Germinal center (tissue), 1 donor: ENCODE data around the gene DHRS12.

Experiments
- DNase-seq: peaks from one replicate; pipeline ENCODE4 v3.0.0; 2012; ENCODE audit warnings: mixed read lengths, low spot score

Gene DHRS12, protein sequence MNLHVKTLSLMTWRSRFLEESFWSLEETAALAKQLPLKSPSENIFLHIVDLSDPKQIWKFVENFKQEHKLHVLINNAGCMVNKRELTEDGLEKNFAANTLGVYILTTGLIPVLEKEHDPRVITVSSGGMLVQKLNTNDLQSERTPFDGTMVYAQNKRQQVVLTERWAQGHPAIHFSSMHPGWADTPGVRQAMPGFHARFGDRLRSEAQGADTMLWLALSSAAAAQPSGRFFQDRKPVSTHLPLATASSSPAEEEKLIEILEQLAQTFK

DNA sequence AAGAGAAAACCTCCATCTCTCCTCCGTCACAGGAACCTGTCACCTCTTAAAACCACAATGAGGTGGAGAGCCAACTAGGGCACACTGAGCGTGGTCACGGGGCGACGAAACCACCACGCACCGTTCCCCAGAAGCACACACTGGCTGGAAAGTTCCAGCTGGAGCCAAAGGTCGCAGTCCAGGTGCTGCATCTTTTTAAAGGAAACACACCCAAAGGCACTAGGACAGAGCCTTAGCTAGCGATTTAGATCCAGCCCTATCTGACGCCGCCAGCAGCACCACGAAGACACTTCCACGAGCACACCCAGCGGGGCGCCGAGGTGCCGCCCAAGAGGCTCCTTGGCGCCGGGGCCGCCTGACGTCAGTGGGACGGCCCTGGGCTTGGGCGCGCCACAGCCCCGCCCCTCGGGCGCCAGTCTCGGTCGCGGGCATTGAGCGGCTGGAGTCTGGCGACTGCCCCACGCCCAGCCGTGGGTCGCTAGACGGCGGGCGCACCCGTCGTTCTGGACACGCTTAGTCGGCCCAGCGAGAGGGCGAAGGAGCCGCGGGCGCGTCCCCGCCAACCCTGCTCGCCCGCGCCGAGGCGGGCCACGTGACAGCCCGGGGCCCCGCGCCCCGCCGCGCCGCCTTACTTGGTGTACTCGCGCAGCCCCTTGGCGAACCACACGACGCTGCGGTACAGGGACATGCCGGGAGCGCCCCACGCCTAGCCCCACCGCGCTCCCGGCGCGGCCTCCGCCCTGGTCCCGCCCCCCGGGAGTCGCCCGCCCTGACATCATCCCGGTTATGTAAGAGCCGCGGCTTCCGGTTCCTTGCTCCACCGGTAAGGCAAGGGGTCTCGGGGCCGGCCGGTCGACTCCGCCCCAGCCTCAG is at the start of gene DHRS12:
Gene DHRS12 (minus strand): TSS at position 742 of the 873 bp plus-strand sequence. CDS start 4,504 bp downstream, outside the sequence.
- peak; percentile 93 for DNase-seq

DNA sequence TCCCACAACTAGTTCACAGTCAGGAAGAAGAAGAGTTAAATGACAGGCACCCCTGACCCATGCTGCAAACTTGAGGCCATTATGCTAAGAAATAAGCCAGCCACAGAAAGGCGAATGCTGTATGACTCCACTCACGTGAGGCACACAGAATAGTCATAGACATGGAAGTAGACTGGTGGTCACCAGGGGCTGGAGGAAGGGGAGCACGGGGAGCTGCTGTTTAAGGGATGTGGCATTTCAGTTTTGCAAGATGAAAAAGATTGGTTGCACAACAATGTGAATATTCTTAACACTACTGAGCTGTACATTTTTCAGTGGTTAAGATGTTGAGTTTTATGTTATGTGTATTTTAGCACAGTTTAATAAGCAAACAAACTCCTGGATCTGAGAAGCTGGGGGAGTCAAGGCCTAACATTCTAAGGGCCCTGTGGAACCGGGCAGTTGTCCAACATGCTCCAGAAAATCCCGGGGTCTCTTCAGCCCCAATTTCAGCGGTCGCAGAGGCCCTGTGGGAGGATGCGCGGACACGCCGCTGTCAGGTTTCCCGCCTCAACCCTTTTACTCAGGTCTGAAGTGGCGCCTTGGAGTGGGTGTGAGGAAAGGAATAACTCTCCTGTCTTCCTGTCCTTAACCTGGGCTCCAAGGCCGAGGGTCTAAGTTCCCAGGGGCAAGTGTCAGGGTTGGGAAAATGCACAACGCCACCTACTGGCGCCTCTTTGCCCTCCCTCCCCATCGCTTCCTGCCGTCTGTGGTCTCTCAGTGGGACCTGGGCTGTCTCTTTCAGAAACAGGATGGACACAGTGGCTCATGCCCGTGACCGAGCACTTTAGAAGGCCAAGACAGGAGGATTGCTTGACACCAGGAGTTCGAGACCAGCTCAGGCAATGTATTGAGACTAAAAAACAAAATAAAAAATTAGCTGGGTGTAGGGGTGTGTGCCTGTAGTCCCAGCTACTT is 45.5 kb upstream of the DHRS12 start:
- peak; percentile 64 for DNase-seq

DNA sequence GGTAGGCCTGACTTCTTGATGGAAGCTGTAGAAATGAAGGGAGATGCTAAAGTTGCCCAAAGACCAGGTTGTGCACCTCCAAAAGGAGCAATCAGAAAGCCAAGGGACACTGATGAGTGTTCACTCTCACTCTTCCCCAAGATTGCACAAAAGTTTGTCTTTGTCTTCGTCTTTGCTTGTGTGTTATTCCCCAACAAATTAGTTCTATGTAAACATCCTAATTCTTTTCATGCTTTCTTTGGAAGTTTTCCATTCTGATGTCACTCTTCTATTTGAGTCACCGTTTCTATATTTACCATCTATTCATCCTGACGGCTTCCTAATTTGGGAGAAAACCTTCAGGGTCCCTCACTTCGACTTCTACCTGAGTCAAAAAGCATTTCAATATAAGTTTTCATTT is 44.7 kb upstream of the DHRS12 start:
- no peak for DNase-seq

DNA sequence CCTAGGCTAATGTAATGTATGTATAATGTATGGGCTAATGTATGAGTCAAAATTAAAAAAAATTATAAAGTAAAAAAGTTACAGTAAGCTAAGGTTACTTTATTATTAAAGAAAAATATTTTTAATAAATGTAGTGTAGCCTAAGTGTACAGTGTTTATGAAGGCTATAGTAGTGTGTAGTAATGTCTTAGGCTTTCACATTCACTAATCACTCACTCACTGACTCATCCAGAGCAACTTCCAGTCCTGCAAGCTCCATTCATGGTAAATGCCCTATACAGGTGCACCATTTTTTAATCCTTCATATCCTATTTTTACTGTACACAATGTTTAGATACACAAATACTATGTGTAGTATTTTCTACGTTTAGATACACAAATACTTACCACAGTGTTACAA is 42.8 kb upstream of the DHRS12 start:
- DNase-seq = no peak

DNA sequence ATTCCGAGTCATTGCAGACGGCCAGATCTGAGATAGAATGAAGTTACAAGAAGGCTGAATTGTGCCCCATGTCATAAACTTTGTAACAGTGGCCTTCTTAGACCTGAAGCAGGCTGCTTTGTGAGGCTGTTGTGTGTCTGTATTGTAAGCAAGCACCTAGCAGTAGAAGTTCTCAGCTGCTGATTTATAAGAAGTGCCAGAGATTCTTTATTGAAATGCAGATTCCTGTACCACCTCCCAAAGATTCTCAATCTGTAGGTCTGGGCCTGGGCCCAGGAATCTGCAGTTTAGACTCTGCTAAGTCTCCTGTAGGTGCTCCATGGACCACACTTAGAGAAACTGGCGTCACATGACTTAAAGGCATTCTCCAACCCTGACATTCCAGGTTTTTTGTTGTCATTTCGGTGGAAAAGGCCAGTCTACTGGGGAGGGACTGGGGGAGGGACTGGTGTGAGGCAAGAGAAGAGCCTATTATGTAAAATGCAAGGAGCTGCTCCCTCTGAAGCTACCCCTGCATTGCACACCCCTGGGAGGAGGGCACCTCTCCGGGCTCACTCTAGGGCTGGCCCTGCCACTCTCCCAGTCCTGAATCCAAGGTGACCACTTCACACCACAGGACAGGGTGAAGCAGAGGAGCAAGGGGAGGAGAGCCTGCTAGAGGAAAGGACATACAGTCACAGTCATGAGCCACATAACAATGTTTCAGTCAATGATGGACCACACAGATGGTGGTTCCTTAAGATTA is 41.8 kb upstream of the DHRS12 start:
- no peak for DNase-seq

DNA sequence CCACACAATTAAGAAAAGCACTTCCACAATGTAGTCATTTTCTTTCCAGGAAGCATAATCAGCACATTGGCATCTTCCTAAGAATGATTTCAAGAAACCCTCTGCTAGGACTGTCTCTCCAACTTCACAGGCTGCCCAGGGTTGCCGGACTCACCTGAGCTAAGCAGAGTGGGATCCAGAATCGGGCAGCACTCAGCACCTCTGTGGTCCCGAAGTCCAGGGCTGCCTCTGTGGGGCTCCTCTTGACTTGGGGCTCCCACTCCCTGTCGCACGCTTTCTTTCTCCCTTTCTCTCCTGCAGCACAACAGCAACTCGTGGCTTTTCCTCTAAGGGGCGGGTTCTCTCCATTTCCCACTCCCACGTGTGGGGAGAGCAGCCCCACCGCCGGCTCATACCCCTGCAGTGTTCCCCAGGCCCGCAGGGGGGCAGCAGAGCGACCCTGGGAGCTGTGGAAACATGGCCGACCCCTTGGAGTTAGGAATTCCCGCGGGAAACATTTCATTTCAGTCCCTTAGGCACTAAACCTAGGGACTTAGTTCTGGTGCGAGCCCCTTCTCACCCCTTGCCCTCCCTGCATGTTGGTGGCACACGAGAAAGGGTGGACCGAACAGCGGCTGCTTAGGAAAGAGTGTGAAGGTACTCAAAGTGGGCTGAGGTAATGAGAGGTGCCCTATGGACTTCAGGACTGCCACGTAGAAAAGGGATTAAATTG is 41.1 kb upstream of the DHRS12 start, which contains the start of gene TMEM272:
Gene TMEM272 (minus strand): TSS at position 316 of the 712 bp plus-strand sequence. CDS start 6,647 bp downstream, outside the sequence.
- DNase-seq = peak; percentile 84

DNA sequence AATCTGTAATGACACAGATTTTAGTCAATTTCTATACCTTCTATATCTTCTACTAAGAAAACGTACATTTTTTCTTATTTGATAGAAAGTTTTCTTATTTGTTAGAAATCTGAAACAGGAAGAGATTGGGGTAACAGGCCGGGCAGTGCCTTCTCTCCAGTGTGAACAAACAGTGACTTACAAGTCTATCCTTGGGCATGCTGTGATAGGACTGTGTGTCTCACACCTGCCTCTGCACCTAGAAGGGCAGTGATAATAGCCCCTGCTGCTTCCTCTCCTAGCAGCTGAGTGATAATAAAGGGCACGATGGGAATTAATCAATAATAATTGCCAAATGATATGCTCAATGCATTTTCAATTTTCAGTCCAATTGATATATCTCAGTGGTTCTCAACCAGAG is 39.6 kb upstream of the DHRS12 start:
- DNase-seq = no peak

DNA sequence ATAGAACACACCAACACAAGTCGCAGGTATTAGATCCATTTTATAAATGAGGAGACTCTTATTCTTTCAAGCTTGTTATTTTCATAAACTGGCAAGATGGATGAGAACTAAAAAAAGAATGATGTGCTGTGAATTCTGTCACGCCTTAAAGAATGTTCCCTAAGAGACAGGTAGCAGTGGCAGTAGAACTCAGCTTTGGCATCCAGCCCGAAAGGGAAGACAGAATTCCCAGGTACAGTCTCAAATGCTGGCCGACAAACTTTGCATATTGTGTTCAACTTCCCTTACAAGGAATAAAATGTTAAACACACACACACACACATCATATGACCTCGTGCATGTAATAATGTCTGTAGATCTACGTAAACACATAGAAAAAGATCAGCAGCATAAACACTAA is 37.8 kb upstream of the DHRS12 start:
- DNase-seq = no peak

DNA sequence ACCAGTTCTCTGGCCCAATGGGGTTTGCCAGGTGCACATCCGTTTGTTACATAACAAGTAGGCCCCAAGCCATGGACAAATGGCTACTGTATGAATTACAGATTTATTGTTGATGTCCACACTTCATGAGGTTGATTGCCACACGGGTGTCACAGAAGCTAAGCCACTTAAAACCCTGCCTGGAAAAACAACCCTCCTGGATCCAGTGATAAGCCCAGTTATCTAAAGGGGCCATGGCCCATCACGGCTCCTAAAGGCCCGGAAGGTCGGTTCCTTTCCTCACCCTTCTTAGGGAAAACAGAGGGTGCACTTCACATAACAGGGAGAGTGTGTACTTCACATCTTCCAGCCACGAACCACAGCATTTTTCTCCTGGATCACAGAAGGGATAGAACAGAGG is 37.0 kb upstream of the DHRS12 start:
- DNase-seq = no peak

DNA sequence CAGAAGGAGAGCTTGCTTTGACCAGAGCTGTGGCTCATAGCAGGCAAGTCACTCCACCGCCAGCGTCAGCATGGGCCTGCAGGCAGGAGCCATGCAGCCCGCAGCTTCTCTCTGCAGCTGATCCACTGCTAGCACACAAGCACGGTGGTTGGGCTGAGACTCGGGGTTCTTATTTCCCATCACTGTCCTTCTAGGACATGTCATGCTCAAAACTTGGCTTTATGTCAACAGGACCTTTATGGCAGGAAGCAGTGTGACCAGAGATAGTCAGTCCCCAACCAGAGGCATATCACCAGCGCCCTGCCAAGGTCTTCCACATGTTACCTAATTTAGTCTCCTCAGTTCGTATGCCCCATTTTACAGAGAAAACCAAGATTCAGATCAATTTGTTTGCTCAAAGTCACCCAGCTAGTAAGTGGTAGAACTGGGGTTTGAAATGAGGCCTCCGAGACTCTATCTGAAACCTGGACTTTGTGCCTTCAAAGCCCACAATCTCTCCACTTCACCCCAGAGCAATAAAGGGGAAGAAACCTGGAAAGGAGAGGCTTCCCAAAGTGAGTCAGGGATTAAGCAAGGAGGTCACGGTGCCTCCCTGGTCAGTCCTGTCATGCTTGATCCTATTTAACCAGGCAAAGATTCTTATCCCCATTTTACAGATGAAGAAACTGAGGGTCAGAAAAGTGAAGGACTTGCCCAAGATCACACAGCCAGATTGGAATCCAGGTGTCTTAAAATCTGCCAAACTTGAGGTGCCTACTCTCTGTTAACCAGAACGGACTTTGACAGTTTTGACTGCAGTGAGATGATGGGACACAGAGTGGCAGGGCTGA is 36.0 kb upstream of the DHRS12 start:
- no peak for DNase-seq

DNA sequence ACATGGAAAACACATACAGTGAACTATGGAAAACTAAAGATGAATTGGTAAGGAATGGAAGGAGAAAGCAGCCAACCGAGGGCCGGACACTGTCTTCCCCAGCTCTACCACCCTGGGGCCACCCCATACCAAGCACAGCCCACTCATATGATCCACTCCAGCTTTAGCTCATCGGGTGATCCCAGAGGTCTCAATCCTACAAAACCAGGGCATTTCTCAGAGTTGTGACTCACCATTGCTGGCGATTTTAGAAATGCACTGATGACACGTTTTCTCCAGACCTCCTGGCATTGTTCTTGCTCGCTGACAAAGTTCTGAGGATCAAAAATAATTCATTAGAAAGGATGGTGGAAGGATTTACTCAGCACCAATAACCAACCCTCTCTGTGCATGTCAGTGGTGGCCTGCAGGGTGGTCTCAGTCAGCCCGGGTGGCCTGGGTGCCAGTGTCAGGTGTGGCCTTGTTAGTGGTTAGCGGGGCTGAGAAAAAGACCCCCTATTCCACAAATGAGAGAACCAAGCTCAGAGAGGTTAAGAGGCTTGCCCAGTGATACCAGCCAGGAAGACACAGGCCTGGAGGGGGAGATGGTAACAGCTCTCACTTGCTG is 34.4 kb upstream of the DHRS12 start:
- DNase-seq = no peak

DNA sequence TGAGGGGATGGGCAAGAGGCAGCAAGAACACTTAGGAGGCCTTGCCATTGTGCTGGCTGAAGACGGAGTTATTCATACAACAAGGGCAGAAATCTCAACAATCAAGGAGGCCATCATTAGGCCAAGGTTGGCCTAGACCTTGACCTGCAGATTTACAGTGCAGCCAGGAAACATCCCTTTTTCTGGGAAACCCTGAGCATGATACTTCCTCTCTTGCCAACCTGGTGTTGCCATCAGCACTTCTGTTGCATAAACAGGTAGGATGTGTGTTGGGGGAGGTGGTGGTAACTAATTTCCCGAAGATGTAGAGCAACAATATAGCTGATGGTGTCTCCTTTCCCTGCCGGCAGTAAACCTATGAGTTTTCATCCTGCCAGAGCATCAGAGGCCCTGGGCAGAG is 33.1 kb upstream of the DHRS12 start:
- no peak for DNase-seq

DNA sequence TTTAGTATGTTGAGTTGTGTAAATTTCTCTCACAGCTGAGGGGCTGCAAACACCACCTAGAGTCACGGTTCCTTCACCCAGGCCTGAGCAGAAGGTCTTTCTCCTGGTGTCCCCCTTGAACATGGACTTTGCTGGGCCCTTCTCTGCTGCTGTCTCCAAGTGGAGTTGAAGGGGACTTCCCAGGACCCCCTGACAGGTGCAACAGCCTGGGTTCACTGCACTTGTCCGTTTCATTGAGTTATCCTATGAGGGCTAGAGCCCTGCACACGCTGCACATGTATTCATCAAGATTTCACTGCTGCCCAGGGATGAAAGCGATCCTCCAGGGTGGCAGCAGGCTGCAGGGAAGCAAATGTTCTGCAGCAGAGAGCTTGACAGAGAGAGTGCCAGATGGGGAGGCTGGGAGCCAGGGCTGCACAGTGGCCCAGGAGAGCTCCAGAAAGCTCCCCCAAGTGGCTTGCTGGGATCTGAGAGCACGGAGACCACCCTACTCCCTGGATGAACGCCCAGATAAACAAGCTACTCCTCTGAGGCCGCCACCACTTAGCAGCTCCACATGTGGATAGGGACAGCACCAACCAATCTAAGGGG is 30.7 kb upstream of the DHRS12 start:
- DNase-seq = no peak

DNA sequence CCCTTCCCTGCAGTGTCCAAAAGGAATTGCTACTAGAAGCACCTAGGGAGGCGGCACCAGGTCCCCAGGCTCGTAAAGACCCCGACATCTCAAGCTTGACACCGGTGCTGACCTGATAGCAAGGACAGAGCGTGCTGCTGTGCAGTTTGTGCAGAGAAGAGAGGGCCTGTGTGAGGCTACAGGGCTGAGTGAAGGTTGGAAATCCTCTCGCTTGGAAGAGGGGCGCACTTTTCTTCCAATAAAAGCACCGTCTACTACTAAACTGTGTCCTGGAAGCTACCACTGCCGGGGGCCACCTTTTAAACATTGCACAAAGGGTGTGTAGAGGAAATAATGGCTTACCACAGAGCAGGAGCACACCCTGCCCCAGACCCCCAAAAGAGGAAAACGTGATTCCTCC is 30.0 kb upstream of the DHRS12 start:
- no peak for DNase-seq

DNA sequence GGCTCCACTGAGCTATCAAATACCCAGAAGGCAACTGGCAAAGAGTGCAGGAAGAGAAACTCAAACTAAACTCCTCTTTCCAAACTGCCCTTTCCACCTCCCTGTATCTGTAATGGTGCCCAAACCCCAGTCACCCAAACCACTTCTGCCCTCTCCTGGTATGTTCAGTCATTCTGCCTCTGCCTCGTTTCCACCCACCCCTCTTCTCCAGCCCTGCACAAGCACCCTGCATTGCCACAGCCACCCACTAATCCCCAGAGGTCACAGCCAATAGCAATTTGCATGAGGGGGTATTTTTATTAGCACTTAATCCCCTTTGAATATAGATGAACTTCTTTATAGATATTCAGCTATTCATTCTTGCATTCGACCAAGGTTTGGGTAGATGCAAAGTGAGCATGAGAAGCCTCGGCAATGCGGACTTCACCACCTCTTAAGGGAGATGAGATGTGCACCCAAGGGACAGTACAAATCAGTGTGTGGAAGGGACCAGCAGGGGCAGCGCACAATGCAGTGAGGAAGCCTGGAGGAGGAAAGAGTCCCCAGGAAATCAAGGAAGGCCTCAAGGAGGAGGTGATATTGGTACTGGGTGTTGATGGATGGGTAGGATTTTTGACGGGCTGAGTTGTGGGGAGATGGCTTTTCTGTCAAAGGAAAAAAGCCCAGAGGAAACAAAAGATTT is 28.6 kb upstream of the DHRS12 start:
- DNase-seq = peak; percentile 89

DNA sequence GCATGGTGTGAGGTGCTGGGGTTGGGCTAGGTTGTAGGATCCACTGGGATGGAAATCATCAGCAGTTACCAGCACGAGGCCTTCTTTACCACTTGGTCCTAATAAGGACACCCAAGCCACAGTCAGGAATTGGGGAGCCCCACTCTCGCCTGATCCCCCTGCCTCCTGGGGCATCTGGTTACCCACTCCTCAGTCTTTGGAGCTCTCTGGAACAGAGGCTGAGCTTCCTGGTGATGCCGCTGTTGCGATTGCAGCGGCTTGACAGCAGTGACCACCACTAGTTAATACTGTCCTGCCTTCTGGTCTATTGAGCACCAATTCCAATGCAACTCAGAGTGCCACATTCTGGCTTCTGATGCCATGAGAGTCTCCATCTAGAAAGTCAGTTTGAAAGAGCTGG is 27.6 kb upstream of the DHRS12 start:
- no peak for DNase-seq

DNA sequence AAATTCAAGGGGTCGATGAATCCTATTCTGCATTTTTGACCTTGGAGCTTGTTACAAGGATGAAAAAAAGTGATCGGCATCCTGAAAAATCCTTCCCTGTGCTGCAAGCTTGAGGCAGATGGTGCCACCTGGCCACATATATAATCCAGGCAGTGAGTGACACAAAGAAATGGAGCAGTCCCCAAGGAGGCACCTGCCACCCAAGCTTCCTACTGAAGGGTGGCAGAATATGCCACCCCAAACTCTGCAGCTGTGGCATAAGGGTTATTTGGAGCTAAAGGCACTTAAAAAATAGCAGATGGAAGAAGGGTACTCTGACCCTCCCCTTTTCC is 25.6 kb upstream of the DHRS12 start:
- no peak for DNase-seq

DNA sequence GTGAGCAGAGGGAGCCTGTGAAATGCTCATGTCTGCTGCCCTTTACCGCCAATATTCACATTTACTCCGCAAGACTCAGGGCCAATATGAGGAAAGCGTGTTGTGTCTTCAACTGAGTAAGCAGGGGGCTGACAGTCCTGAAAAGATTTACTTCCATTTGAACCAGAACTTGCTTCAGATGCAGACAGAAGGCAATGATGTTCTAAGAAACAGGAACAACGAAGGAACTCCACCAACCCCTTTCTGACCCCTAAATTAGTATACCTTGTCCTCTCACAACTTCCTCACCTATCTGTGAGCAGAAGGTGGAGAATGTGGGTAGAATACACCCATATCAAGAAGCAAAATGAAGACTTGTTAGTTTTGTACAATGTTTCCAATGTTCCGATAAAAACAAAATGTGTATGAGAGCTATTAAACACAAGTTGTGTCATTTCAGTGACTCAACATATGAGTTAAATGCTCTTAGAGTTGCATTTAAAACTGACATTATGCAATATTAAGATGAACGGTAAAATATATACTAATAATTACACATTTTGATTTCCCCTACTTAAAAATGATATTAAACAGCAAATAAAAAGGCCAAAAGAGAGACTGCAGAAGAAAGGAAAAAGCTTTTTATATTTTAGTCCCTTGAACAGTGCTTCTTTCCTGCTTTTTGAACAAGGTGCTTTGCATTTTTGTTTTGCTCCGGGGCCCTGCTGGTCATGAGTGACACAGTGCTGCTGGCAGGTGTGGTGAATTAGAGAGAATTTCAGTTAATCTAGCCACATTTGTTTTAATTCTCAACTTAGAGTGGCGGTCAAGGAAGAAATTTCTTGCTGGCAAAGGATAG is 25.0 kb upstream of the DHRS12 start:
- DNase-seq = peak; percentile 42
